Esophagus muscularis mucosa (tissue), 3 donors: ENCODE results near the gene CREG1.

Experiments
- POLR2A ChIP-seq: fragments of 450-650 bp; IDR thresholded peaks from one replicate; pipeline ENCODE4 v1.6.1; 2017; ENCODE audit warnings: antibody characterized with exemption, moderate library complexity, mild to moderate bottlenecking, low read depth
- TF ChIP-seq, protein P1 (sequence below), 3 experiments: fragments of 200-600 bp in 2 of 3; fragments of 450-650 bp in 1 of 3; sonication (generic) in 2 of 3; IDR thresholded peaks; one replicate each; pipeline ENCODE4 v1.5.1; 2017 to 2019; ENCODE audit warnings: antibody characterized with exemption in 3 of 3, mild to moderate bottlenecking in 2 of 3, moderate library complexity in 1 of 3

GRCh38 chr1:167500283-167500860 is 53.2 kb downstream of the CREG1 start:
- TF ChIP-seq, protein P1, sequence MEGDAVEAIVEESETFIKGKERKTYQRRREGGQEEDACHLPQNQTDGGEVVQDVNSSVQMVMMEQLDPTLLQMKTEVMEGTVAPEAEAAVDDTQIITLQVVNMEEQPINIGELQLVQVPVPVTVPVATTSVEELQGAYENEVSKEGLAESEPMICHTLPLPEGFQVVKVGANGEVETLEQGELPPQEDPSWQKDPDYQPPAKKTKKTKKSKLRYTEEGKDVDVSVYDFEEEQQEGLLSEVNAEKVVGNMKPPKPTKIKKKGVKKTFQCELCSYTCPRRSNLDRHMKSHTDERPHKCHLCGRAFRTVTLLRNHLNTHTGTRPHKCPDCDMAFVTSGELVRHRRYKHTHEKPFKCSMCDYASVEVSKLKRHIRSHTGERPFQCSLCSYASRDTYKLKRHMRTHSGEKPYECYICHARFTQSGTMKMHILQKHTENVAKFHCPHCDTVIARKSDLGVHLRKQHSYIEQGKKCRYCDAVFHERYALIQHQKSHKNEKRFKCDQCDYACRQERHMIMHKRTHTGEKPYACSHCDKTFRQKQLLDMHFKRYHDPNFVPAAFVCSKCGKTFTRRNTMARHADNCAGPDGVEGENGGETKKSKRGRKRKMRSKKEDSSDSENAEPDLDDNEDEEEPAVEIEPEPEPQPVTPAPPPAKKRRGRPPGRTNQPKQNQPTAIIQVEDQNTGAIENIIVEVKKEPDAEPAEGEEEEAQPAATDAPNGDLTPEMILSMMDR (IDR thresholded peaks at IDR 0.05) = no peak
- TF ChIP-seq POLR2A = no peak
